Islet of Langerhans (tissue), 1 donor: Measurements from ENCODE around the gene CACNA1A.
"Not testable (repeated sequence)": the region's sequence is repeated elsewhere in the genome, so short reads cannot be mapped to it uniquely, and the experiment has no call there.

Source experiments
- FAIRE-seq: peaks from one replicate; lab custom pipeline; 2011; peaks lifted over from hg19 to GRCh38; lab: Jason Lieb, UNC

CACNA1A gene

DNA sequence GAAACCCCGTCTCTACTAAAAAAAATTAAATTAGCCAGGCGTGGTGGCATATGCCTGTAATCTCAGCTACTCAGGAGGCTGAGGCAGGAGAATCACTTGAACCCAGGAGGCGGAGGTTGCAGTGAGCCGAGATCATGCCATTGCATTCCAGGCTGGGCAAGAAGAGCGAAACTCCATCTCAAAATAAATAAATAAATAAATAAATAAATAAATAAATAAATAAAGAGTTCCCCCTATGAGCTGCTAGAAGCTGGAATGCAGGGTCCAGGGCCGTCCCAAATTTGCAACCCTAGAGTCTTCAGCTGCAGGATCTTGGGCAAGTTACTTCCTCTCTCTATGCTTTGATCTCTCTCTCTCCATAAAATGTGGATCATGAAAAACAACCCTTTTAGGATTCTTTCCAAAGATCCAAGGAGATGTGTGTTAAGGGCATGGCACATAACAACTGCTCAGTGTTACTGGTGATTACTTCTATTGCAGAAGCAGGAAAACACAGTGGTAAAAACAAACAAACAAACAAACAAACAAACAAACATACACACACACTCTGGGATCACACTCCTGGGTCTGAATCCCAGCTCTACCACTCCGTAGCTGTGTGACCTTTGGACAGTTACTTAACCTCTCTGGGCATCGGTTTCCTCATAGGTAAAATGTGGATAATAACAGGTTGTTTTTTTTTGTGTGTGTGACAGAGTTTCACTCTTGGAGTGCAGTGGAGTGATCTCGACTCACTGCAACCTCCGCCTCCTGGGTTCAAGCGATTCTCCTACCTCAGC is 78.8 kb downstream of the CACNA1A start:
- no peak for FAIRE-seq

- FAIRE-seq, result not testable (repeated sequence)
Observed at GRCh38 chr19:13425875-13426274, 80.4 kb downstream of the CACNA1A start.

DNA sequence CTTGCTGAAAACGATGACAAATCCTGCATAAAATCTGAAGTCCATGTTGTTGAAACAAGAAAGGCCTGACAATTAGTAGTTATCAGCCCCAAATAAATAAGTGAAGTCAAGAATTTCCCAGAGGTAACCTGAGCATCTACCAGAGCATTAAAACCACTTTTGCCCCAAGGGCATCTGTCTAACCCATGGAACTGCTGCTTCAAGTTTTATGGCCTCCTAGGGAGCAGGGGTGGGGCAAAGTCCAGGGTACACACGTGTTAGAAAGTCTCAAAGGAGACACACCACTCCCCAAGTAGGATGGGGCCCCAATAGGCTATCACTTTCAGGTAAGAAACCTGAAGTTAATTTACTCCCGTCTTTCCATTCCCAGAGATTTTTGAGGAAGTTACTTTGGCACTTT is 81.1 kb downstream of the CACNA1A start:
- FAIRE-seq, result no peak

DNA sequence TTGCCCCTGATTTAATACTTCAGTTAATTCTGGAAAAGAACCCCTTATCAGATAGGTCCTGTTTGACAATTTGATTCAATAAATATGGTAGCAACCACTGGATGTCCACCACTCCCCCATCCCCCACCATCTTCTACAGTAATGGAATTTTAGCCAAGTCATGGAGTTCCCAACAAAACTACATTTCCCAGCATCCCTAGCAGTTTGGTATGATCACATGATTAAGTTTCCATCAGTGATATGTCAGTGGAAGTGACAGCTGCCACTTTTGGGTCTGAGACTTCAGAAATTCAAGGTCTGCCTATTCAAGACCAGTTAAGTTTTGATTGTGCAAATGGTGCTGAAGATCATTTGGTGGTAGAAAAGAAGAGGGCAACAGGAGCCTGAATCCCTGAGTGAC is 85.5 kb downstream of the CACNA1A start:
- no peak for FAIRE-seq

- FAIRE-seq, result no peak
Observed at GRCh38 chr19:13417054-13417453, 89.2 kb downstream of the CACNA1A start.

DNA sequence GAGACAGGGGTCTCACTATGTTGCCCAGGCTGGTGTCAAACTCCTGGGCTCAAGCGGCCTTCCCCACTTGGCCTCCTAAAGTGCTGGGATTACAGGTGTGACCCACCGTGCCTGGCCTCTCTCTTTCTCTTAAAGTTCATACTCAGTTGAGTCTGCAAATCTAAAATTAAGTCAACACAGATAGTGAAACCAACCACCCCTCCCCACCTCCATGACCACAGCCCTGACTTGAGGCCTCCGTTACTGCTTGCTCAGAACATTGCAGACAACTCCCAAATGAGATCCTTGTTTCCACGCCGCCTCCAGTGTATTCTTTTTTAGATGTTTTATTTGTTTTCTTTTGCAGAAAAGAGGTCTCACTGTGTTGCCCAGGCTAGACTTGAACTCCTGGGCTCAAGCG is 94.4 kb downstream of the CACNA1A start:
- no peak for FAIRE-seq

GRCh38 chr19:13410946-13411345 is 95.3 kb downstream of the CACNA1A start:
- no peak for FAIRE-seq

- FAIRE-seq, result no peak
Observed at GRCh38 chr19:13408889-13409518, 97.3 kb downstream of the CACNA1A start.

DNA sequence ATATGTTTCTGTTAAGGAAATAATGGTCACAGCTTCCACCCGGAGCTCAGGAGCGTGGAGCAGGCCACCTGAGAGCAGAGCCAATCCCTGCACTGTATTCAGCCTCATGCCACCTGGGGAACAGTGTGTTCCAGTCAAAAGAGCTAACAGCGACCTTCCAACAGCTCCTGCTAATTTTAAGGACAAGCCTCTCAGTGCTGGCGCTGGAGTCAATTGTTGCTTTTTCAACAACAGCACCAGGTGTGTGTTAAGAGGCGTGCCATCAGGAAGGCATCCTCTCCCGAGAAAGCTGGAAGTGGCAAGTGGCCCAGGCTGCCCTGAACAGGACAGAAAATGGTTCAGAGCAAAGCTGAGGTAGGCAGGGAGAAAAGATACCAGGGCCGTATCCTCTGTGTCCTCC is 102.0 kb downstream of the CACNA1A start:
- no peak for FAIRE-seq

DNA sequence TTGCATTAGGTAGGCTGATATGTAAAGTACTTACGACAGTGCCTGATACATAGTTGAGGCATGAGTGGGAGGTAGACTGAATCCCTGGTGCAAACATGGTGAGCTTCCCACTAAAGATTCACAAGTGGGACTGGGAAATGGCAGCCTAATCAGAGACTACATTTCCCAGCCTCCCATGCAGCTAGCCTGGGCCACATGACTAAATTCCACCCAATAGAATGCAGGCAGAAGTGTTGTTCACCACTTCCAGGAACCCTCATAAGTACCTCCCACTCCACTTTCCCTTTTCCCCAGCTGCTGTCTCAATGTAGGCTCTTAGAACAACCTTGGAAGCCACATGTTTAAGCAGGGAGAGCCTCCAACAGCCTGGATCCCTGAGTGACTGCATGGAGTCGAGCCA is 104.9 kb downstream of the CACNA1A start:
- no peak for FAIRE-seq

- FAIRE-seq, result no peak
Observed at GRCh38 chr19:13400296-13400695, 106.0 kb downstream of the CACNA1A start.

DNA sequence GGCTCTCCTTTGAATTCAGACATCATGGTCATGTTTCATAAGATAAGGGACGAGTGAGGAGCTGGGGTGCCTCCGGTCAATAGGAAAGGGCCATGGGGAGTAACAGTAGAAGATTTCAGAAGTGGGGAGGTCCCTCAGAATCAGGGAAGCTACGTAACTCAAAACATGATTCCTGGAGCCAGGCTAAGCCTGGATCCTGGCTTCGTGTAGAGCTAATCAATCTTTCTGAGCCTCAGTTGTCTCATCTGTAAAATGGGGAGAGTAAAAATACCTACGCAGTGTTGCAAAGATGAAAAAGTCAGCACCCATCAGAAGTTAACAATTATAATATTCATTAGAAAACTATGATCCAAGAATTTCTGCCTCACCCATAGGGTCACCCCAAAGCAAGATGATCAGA is 106.5 kb downstream of the CACNA1A start:
- no peak for FAIRE-seq

- FAIRE-seq, result no peak
Observed at GRCh38 chr19:13398780-13399726, 107.2 kb downstream of the CACNA1A start.

DNA sequence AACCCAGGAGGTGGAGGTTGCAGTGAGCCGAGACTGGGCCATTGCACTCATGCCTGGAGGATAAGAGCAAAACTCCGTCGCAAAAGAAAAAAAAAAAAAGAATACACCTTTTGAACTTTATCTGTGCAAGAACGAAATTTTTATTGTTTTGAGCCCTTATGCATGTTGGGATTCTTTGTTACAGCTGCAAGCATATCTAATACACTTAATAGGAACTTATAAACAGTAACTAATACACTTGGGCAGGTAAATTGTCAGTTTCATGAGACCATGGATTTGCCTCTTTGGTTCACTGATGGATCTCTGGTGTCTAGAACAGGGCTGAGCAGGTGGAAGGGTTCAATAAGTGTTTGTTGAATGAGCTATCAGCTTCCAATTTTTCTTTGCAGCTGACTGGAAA is 108.1 kb downstream of the CACNA1A start:
- no peak for FAIRE-seq

GRCh38 chr19:13396250-13397080 is 109.8 kb downstream of the CACNA1A start:
- no peak for FAIRE-seq

DNA sequence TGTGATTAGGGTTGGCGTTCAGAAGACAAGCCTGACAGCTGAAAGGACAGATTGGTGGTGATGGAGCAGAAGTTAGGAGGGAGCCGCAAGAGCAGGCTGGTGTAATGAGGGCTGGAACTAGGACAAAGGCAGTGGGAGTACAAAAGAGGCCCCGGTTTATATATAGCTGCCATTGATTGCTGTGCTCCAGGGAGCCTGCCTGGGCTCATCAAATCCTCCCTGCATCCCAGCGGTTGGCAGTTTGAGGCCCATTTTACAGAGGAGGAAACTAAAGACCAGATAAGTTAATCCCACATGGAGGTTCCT is 123.7 kb downstream of the CACNA1A start:
- no peak for FAIRE-seq

GRCh38 chr19:13381827-13382632 is 124.2 kb downstream of the CACNA1A start:
- FAIRE-seq, result no peak

DNA sequence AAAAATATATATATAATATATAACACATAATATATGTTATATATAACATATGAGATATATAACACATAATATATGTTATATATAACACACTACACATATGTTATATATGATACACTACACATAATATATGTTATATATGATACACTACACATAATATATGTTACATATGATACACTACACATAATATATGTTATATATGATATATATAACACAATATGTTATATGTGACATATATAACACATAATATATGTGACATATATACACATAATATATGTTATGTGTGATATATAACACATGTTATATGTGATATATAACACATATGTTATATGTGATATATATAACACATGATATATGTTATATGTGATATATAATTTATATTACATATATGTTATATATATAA is 129.7 kb downstream of the CACNA1A start:
- FAIRE-seq, result no peak

DNA sequence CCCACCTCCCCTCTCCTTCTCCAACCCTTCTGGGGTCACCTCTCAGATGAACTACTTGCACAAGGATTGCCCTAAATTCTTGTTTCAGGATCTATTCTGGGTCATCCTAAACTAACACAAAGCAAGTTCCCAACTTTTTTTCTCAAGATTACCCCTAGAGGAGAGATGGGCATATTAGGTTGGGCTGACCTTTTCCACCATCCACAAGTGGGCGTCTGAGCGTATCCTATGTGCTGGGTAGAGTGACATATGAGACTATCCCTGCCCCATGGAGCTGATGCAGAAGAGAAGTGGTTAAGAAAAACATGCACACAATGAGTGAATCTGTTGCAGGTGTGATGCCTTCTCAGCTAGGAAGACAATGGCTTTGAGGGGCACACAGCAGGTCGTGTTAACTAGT is 132.7 kb downstream of the CACNA1A start:
- no peak for FAIRE-seq

- no peak for FAIRE-seq
Observed at GRCh38 chr19:13370948-13371347, 135.3 kb downstream of the CACNA1A start.

DNA sequence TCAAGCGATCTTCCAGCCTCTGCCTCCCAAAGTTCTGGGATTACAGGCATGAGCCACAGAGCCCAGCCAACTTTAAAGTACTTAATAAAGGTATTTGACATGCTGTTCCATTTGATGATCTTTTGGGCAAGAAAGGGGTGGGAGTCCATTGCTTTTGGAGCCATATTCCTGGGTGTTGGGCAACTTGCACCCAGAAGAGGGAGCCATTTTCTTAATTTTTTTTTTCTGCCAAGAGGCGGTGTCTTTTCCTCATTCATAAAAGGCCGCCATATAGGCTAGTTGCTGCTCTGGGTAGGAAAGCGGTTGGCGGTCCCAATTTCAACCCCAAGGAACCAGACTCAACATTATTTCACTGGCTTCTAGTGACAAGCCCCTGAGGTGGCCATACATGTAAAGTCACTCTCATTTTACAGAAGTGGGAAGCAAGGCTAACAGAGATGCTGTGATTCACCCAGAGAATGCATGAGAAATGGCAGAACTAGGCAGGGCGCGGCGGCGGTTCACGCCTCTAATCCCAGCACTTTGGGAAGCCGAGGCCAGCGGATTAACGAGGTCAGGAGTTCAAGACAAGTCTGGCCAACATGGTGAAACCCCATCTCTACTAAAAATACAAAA is 139.6 kb downstream of the CACNA1A start:
- no peak for FAIRE-seq
